Measurements from ENCODE around the gene FRMPD1.

DNA sequence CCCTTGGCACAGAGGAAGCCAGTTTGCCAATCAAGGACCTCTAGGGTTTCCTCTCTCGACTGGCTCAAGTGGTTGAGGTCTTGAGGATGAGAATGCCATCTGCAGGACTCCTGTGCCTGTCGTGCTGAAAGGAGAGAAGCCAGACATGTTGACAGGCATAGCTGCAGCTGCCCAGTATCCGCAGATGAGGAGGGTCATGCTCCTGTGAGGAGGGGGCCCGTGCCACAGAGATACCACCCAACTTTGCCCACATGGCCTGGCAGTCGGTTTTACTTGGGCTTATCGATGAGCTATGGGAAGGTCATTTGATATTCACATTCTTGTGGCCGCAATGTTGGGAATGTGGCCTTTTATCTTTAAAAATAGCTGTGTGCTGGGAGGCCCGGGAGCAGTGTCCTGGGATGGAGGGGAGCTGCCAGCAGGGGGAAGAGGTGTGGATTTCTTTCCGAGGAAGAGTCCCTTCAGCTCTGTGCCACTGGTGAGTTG, 17.4 kb downstream of the FRMPD1 start:
- TF ChIP-seq, protein P1, sequence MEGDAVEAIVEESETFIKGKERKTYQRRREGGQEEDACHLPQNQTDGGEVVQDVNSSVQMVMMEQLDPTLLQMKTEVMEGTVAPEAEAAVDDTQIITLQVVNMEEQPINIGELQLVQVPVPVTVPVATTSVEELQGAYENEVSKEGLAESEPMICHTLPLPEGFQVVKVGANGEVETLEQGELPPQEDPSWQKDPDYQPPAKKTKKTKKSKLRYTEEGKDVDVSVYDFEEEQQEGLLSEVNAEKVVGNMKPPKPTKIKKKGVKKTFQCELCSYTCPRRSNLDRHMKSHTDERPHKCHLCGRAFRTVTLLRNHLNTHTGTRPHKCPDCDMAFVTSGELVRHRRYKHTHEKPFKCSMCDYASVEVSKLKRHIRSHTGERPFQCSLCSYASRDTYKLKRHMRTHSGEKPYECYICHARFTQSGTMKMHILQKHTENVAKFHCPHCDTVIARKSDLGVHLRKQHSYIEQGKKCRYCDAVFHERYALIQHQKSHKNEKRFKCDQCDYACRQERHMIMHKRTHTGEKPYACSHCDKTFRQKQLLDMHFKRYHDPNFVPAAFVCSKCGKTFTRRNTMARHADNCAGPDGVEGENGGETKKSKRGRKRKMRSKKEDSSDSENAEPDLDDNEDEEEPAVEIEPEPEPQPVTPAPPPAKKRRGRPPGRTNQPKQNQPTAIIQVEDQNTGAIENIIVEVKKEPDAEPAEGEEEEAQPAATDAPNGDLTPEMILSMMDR (IDR thresholded peaks at IDR 0.05): no peak
- TF ChIP-seq POLR2A (IDR thresholded peaks at IDR 0.05): no peak
